ENCODE data around the gene ATP5PD. TPM values are rescaled to one million over a fixed set of nuclear protein-coding genes. Genes with fewer than 3 reads are reported as not detected.

Gene ATP5PD
- total and polyA plus RNA-seq, 2 of the 13 experiments (the other 11 are each of a cell fraction or from before 2014, with no cell fraction given), result 158 to 428 TPM

DNA sequence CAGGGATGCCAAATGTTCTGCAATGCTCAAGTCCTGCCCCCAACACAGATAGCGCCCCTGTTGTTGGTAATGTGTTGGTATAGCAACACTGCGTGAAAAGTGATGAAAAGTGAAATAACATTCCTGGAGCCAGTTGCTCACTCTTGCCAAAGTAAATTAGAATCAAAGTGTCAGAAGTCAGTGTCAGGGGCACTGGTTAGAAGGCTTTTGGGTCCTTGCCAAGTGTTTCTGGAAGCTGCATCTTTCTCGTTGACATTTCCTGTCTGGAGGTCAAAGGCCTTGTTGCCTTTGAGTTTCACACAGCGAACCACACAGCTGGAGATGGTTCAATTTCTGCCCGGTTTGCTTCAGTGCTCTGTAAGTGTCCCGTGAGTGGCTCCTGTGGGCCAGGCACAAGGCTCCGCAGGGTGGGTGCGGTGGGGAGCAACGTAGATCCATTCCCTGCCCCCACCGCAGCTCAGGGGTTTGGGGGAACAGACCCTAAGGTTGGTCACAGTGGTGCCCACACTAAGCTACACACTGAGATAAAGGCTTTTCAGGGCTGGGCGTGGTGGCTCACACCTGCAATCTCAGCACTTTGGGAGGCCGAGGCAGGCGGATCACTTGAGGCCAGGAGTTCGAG lies 37.4 kb upstream of the ATP5PD start (continued):
- TF ChIP-seq ZNF674 (CRISPR knock-in tag; IDR thresholded peaks at IDR 0.05; ENCODE audit: low read depth) (no peak), ZNF337 (CRISPR knock-in tag; IDR thresholded peaks at IDR 0.05; ENCODE audit: borderline replicate concordance, low read depth) (no peak), SMARCE1 (IDR thresholded peaks at IDR 0.05; ENCODE audit: borderline replicate concordance) (no peak), ZNF557 (CRISPR knock-in tag; IDR thresholded peaks at IDR 0.05) (no peak), ISL2 (CRISPR knock-in tag; IDR thresholded peaks at IDR 0.05) (peak; percentile 80), ZBTB42 (CRISPR knock-in tag; IDR thresholded peaks at IDR 0.05) (peak; percentile 90; the same call in 1 of the 2 replicates), KDM5A (IDR thresholded peaks at IDR 0.05; ENCODE audit: borderline replicate concordance, low read length) (no peak)
- TF ChIP-seq, protein P1, sequence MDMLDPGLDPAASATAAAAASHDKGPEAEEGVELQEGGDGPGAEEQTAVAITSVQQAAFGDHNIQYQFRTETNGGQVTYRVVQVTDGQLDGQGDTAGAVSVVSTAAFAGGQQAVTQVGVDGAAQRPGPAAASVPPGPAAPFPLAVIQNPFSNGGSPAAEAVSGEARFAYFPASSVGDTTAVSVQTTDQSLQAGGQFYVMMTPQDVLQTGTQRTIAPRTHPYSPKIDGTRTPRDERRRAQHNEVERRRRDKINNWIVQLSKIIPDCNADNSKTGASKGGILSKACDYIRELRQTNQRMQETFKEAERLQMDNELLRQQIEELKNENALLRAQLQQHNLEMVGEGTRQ (IDR thresholded peaks at IDR 0.05; ENCODE audit: low read depth, low read length), result no peak
- TF ChIP-seq, protein P1 (CRISPR knock-in tag; IDR thresholded peaks at IDR 0.05; ENCODE audit: borderline replicate concordance), result no peak

DNA sequence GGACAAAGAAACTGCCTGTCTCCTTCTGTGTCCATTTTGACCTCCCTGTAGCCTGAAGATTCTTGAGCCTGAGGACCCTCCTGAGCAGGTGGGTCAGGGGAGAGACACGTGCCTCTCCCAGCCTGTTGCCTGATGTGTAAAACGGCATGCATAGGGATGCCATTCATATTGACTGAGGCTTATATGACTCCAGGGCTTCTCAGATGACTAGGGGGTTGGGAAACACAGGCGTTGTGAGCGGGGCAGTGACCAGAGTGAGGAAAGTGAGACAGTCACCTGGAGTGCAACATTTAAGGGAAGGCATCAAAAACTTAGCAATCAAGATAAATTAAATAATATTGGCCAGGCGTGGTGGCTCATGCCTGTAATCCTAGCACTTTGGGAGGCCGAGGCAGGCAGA lies 35.9 kb upstream of the ATP5PD start:
- H3K36me3 ChIP-seq (replicated peaks in 1 of 2; ENCODE audit: control insufficient read depth in 1 of 2, insufficient read depth in 2 of 2, low read length in 2 of 2), result no peaks in the 10 kb centered on the region
- H3K4me3 ChIP-seq (replicated peaks in 1 of 3; ENCODE audit: insufficient read depth in 1 of 3, low read depth in 2 of 3, low read length in 3 of 3), result no peak overlapping the region
- no peaks in the 10 kb centered on the region for H3K79me2 ChIP-seq (ENCODE audit: insufficient read depth, low read length)
- WGBS (ENCODE audit: low lambda C conversion rate), result 16% methylated on average over 6 of the region's 6 CpGs
- no peak overlapping the region for H3K27ac ChIP-seq (ENCODE audit: extremely low read length, insufficient read depth, low read length)
- no peak overlapping the region for H2AFZ ChIP-seq (ENCODE audit: low read length)
- in situ Hi-C loops (cut with HindIII; ENCODE audit: extremely low pct_ligation_motif_present, low pct_unique_long_range_greater_than_20kb) (no loop called here), intact Hi-C loops (cut with micrococcal nuclease; ENCODE audit: unreplicated experiment) (no loop called here)
- ATAC-seq (no peak), DNase-seq (ENCODE audit: low spot score) (no peak), FAIRE-seq (no peak)
- CTCF ChIA-PET (ENCODE audit: low intra/inter-chr PET ratio, low total read pairs), result no interaction called here
- no peak overlapping the region; the same call in 1 of the 2 replicates for H3K4me2 ChIP-seq (ENCODE audit: low read depth, low read length)
- H3K27me3 ChIP-seq (ENCODE audit: control insufficient read depth in 1 of 2, insufficient read depth in 2 of 2, low read length in 2 of 2), result peaks cover 0 to 13% of the 10 kb centered on the region in 2 experiments; a peak in 2 of 5 replicates
- no peaks in the 10 kb centered on the region for H3K9me3 ChIP-seq (ENCODE audit: low read length)
- H4K20me1 ChIP-seq (ENCODE audit: insufficient read depth, low read length), result no peaks in the 10 kb centered on the region
- POLR2A ChIA-PET, result interaction anchor here (0.6 to 3.2 kb wide), 2 partner anchors 35 to 121 kb away, joined by 4 to 12 read pairs; partner anchors contain the start of genes ATP5PD and KCTD2
- no TSS peak for BruUV-seq (replicated peaks)
- H3K4me1 ChIP-seq (ENCODE audit: insufficient read depth, low read length), result peaks cover 97% of the 10 kb centered on the region
- no peak overlapping the region for H3K9ac ChIP-seq (ENCODE audit: insufficient read depth, low read depth, low read length)
- TF ChIP-seq ZNF790 (CRISPR knock-in tag; IDR thresholded peaks at IDR 0.05; ENCODE audit: borderline replicate concordance) (no peak), RBM39 (IDR thresholded peaks at IDR 0.05; ENCODE audit: low read depth, low read length, poor library complexity, severe bottlenecking) (no peak), SETDB1 (CRISPR knock-in tag; IDR thresholded peaks at IDR 0.05; ENCODE audit: borderline replicate concordance) (no peak), ZBTB7A (CRISPR knock-in tag; IDR thresholded peaks at IDR 0.05) (0 out of 2 replicates have a peak, but pooled peaks have one; percentile 23), MYC (CRISPR knock-in tag; IDR thresholded peaks at IDR 0.05; ENCODE audit: borderline replicate concordance) (0 out of 2 replicates have a peak, but pooled peaks have one; percentile 9), TMF1 (CRISPR knock-in tag; IDR thresholded peaks at IDR 0.05; ENCODE audit: low read depth) (no peak)
- TF ChIP-seq, protein P2, sequence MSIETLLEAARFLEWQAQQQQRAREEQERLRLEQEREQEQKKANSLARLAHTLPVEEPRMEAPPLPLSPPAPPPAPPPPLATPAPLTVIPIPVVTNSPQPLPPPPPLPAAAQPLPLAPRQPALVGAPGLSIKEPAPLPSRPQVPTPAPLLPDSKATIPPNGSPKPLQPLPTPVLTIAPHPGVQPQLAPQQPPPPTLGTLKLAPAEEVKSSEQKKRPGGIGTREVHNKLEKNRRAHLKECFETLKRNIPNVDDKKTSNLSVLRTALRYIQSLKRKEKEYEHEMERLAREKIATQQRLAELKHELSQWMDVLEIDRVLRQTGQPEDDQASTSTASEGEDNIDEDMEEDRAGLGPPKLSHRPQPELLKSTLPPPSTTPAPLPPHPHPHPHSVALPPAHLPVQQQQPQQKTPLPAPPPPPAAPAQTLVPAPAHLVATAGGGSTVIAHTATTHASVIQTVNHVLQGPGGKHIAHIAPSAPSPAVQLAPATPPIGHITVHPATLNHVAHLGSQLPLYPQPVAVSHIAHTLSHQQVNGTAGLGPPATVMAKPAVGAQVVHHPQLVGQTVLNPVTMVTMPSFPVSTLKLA (IDR thresholded peaks at IDR 0.05), result peak; percentile 86
- TF ChIP-seq, protein P3, sequence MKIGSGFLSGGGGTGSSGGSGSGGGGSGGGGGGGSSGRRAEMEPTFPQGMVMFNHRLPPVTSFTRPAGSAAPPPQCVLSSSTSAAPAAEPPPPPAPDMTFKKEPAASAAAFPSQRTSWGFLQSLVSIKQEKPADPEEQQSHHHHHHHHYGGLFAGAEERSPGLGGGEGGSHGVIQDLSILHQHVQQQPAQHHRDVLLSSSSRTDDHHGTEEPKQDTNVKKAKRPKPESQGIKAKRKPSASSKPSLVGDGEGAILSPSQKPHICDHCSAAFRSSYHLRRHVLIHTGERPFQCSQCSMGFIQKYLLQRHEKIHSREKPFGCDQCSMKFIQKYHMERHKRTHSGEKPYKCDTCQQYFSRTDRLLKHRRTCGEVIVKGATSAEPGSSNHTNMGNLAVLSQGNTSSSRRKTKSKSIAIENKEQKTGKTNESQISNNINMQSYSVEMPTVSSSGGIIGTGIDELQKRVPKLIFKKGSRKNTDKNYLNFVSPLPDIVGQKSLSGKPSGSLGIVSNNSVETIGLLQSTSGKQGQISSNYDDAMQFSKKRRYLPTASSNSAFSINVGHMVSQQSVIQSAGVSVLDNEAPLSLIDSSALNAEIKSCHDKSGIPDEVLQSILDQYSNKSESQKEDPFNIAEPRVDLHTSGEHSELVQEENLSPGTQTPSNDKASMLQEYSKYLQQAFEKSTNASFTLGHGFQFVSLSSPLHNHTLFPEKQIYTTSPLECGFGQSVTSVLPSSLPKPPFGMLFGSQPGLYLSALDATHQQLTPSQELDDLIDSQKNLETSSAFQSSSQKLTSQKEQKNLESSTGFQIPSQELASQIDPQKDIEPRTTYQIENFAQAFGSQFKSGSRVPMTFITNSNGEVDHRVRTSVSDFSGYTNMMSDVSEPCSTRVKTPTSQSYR (CRISPR knock-in tag; IDR thresholded peaks at IDR 0.05; ENCODE audit: borderline replicate concordance), result no peak
